Measurements from ENCODE around the gene SRSF3.
"Not testable (repeated sequence)": the region's sequence is repeated elsewhere in the genome, so short reads cannot be mapped to it uniquely, and the experiment has no call there.

The SRSF3 gene

DNA sequence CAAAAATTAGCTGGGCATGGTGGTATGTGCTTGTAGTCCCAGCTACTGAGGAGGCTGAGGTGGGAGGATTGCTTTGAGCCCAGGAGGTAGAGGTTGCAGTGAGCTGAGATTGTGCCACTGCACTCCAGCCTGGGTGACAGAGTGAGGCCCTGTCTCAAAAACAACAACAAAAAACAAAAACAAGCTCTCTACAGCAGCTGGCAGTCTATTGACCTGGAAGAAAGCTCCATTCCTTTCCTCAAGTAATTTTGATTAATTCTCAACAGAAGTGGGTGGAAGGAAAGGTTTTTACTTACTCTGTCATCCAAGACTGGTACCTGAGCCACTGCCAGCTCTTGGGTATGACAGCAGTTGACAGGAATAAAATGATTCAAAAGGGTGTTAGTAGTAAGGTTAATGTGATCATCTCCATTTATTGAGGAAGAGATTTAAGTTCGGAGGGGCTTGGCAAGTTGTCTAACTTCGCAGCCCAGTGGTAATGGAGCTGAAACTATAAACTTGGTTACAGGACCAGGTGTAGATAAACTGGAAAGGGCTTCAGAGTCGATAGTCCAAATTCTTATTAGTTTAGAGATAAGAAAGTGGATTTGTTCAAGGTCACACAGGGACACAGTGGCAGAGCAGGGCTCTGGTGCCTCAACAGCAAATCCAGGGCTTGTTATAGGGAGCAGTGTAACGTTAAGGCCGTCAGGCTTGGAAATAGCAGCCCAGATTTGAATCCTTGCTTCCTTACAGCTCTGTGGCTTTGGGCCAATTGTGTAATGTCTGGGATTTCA is 14.8 kb downstream of the SRSF3 start:
- TF ChIP-seq, protein P1, sequence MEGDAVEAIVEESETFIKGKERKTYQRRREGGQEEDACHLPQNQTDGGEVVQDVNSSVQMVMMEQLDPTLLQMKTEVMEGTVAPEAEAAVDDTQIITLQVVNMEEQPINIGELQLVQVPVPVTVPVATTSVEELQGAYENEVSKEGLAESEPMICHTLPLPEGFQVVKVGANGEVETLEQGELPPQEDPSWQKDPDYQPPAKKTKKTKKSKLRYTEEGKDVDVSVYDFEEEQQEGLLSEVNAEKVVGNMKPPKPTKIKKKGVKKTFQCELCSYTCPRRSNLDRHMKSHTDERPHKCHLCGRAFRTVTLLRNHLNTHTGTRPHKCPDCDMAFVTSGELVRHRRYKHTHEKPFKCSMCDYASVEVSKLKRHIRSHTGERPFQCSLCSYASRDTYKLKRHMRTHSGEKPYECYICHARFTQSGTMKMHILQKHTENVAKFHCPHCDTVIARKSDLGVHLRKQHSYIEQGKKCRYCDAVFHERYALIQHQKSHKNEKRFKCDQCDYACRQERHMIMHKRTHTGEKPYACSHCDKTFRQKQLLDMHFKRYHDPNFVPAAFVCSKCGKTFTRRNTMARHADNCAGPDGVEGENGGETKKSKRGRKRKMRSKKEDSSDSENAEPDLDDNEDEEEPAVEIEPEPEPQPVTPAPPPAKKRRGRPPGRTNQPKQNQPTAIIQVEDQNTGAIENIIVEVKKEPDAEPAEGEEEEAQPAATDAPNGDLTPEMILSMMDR (conservative IDR thresholded peaks at IDR 0.05; ENCODE audit: low read depth) = no peak
- DNase-seq (ENCODE audit: low spot score) = no peak
- H3K27ac ChIP-seq = peak overlapping the region; percentile 81
- CTCF ChIA-PET = no interaction called here
- POLR2A ChIA-PET (ENCODE audit: low non-redundant PET) = no interaction called here

DNA sequence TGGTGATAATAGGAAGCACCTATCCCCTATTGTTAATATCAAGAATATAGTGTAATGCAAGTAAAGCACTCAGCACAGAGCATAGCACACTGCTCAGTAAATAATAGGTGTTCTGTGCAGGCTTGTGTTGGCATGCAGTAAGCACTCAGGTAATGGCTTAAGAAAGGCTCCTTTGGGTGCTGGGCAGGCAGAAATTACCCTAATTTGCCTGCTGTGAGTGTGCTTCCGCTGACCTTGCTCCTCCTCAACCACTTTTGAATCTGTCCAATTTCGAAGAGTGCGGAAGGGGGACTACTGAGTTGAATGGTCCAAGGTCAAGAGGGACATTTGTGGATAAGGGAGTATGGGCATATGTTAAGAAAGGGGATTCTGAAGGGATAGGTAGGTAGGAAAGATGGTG is 15.4 kb downstream of the SRSF3 start:
- H3K27ac ChIP-seq = peak overlapping the region; percentile 81; the same call in 1 of the 2 replicates
- POLR2A ChIA-PET (ENCODE audit: low non-redundant PET) = no interaction called here
- CTCF ChIA-PET = no interaction called here

DNA sequence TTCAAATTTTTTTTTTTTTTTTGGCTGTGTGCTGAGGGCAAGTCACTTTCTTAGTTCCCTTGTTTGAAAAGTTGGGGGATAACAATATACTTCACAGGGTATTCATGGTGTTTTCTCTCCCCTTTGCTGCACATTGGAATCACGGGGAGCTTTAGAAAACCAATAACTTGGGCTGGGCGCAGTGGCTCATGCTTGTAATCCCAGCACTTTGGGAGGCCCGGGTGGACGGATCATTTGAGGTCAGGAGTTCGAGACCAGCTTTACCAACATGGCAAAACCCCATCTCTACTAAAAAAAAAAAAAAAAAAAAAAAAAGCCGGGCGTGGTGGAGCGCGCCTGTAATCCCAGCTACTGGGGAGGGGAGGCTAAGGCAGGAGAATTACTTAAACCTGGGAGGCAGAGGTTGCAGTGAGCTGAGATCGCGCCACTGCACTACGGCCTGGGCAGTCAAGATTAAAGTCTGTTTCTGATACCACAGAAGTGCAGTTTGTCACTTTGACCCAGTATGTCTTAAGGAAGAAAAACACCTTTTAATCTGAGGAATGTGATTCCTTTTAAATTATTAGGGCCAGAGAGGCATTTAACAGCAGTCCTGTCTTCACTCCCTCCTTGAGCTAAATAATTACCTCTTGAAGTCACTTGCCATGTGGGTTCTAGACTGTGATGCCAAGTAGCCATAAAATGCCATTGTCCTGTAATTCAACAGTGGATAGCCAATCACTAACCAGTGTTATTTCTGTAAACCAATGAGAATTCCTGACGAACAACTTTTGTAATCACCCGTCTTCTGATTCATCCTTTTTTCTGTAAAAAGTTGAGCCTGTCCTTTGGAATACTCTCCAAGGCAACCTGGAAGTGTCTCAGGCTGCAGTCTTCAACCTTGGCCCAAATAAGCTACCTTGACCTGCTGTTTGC is 16.1 kb downstream of the SRSF3 start:
- peak overlapping the region; percentile 62 for H3K27ac ChIP-seq
- TF ChIP-seq, protein P1 (conservative IDR thresholded peaks at IDR 0.05; ENCODE audit: low read depth) = no peak
- POLR2A ChIA-PET (ENCODE audit: low non-redundant PET) = interaction anchor here (0.5 kb wide), 1 partner anchor 150 kb away, joined by 5 read pairs; no protein-coding TSS in a partner anchor
- CTCF ChIA-PET = no interaction called here
- no peak for DNase-seq (ENCODE audit: low spot score)

More for the DNA sequence above, 15.4 kb downstream of the SRSF3 start:
- TF ChIP-seq, protein P1 (conservative IDR thresholded peaks at IDR 0.05; ENCODE audit: low read depth) = no peak
- no peak for DNase-seq (ENCODE audit: low spot score)

DNA sequence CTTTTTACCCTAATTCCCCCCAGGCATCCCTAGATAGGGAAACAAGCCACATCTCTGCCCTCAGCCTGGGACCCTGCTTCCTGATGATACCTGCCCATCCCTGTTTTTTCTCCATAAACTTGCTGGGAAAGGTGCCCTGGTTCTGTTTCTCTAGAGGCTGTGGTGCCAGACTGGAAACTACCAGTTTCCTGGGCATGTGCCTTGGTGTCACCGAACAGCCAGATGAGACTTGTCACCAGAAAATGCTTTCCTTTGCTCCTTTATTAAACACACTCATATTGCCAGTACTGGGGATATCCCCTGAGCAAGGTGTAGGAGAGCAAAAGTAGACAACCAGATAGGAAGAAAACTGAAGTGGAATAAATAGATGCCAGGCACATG is 16.8 kb downstream of the SRSF3 start:
- CTCF ChIA-PET = no interaction called here
- POLR2A ChIA-PET (ENCODE audit: low non-redundant PET) = interaction anchor here (0.5 kb wide), 1 partner anchor 149 kb away, joined by 5 read pairs; no protein-coding TSS in a partner anchor
- no peak for DNase-seq (ENCODE audit: low spot score)
- H3K27ac ChIP-seq = peak overlapping the region; percentile 54; the same call in 1 of the 2 replicates
- TF ChIP-seq, protein P1 (conservative IDR thresholded peaks at IDR 0.05; ENCODE audit: low read depth) = no peak

DNA sequence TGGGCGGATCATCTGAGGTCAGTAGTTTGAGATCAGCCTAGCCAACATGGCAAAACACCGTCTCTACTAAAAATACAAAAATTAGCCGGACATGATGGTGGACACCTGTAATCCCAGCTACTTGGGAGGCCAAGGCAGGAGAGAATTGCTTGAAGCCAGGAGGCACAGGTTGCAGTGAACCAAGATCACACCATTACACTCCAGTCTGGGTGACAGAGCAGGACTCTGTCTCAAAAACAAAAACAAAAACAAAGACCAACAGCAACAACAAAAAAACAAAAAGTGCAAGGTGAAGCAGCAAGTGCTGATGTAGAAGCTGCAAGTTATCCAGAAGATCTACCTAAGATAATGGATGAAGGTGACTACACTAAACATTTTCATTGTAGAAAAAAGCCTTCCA is 17.5 kb downstream of the SRSF3 start:
- DNase-seq (ENCODE audit: low spot score); POLR2A ChIA-PET (ENCODE audit: low non-redundant PET): not testable (repeated sequence)
- peak overlapping the region; percentile 45 for H3K27ac ChIP-seq
- CTCF ChIA-PET = interaction anchor here (0.6 kb wide), 1 partner anchor 55 kb away, joined by 4 read pairs; no protein-coding TSS in a partner anchor

DNA sequence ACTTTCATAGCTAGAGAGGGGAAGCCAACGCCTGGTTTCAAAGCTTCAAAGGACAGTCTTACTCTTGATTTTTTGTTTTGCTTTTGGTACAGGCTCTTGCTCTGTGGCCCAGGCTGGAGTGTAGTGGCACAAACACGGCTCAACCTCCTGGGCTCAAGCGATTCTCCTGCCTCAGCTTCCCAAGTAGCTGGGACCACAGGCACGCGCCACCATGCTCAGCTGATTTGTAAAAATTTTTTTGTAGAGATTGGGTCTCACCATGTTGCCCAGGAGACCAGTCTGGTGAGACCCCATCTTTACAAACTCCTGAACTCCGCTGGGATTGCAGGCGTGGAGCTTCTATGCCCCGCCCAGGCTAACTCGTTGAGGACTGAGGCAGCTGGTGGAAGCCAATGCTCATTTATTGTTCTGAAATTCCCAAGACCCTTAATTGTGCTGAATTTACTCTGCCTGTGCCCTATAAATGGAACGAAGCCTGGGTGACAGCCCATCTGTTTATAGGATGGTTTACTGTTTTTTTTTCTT is 18.0 kb downstream of the SRSF3 start:
- TF ChIP-seq, protein P1 (conservative IDR thresholded peaks at IDR 0.05; ENCODE audit: low read depth) = no peak
- POLR2A ChIA-PET (ENCODE audit: low non-redundant PET) = no interaction called here

More for the DNA sequence above, 18.0 kb downstream of the SRSF3 start:
- CTCF ChIA-PET = interaction anchor here (0.6 kb wide), 1 partner anchor 55 kb away, joined by 4 read pairs; no protein-coding TSS in a partner anchor
- H3K27ac ChIP-seq = peak overlapping the region; percentile 45
- no peak for DNase-seq (ENCODE audit: low spot score)

Measured in RWPE1 (cell line).